Activated T-cell treated with anti-CD3 and anti-CD28 coated beads, Interleukin-2, amount 50 U/mL, for 72 hours (primary cell): ENCODE results near the gene BHMT2. TPM values are rescaled to one million over a fixed set of nuclear protein-coding genes. Genes with fewer than 3 reads are reported as not detected.

Experiments
- ATAC-seq, 2 donors: fragments of 150-1000 bp; cut with Tn5 transposase; replicated peaks in 1 of 2; 2 replicates each; pipeline ENCODE4 v1.10.0; 2021; ENCODE audit warnings: moderate library complexity in 2 of 2, mild to moderate bottlenecking in 1 of 2
- DNase-seq, 2 donors: peaks; one replicate each; pipeline ENCODE4 v3.0.0; 2021 to 2022; ENCODE audit warnings: mixed read lengths in 1 of 2
- H3K27ac Mint-ChIP-seq: one replicate; pipeline ENCODE4 v1.8.0; 2022; ENCODE audit warnings: mild to moderate bottlenecking, moderate library complexity, mixed read lengths
- H3K27me3 Mint-ChIP-seq: one replicate; pipeline ENCODE4 v1.8.0; 2022; ENCODE audit warnings: low read depth, mixed read lengths
- H3K36me3 Mint-ChIP-seq, 2 donors: one replicate each; pipeline ENCODE4 v1.8.0; 2022; ENCODE audit warnings: mixed read lengths in 2 of 2, mild to moderate bottlenecking in 1 of 2; ENCODE audit not compliant: insufficient read depth in 2 of 2
- H3K4me1 Mint-ChIP-seq: one replicate; pipeline ENCODE4 v1.8.0; 2022; ENCODE audit warnings: low read depth, mixed read lengths
- H3K4me3 Mint-ChIP-seq, 2 donors: one replicate each; pipeline ENCODE4 v1.8.0; 2022; ENCODE audit warnings: mild to moderate bottlenecking in 2 of 2, mixed read lengths in 2 of 2, moderate library complexity in 2 of 2
- H3K9me3 Mint-ChIP-seq, 2 donors: one replicate each; pipeline ENCODE4 v1.8.0; 2022; ENCODE audit warnings: mixed read lengths in 2 of 2
- total RNA-seq, 2 donors: library from RNA; stranded (reverse); gene quantifications; one replicate each; pipeline ENCODE4 v1.2.3, GENCODE V29; 2022

Gene BHMT2
- total RNA-seq, 2 donors from 2014 or later, result not detected

DNA sequence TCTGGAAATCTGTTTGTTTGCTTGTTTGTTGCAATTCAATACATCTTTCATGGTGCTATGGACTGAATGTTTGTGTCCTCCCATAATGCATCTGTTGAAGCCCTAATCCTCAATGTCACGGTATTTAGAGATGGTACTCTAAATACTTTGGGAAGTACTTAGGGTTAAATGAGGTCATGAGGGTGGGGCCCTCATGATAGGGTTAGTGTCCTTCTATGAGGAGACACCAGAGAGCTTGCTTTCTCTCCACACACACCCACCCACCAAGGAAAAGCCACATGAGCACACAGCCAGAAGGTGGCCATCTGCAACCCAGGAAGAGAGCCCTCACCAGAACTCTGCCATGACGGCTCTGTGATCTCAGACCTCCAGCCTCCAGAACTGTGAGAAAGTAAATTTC lies 32.8 kb upstream of the BHMT2 start:
- Mint-ChIP-seq H3K4me1 (no peaks in the 10 kb centered on the region), H3K9me3 (no peaks in the 10 kb centered on the region), H3K36me3 (no peaks in the 10 kb centered on the region), H3K27me3 (no peaks in the 10 kb centered on the region), H3K4me3 (no peak overlapping the region), H3K27ac (no peak overlapping the region)
- DNase-seq (no peak), ATAC-seq (no peak)

DNA sequence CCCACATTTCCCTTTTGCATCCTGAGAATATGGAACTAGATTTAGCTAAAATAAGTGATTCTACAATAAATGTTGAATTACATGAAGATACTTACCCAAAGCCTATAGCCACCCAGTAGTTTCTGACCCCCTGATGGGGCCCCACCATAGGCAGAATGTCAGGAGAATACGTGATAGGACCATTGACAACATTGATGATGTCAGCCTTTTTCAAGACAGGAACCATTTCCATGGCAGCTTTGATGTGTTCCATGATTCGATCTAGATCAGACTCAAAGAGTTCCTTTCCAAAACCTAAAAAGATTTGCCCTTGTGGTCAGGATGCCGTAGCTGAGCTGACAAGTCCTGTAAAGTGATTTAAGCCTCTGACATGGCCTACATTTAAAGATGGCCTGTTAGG lies 27.4 kb upstream of the BHMT2 start:
- ATAC-seq (no peak), DNase-seq (no peak)
- Mint-ChIP-seq H3K4me1 (no peaks in the 10 kb centered on the region), H3K27ac (no peak overlapping the region), H3K9me3 (no peaks in the 10 kb centered on the region), H3K36me3 (no peaks in the 10 kb centered on the region), H3K27me3 (peaks cover 6% of the 10 kb centered on the region), H3K4me3 (no peak overlapping the region)

DNA sequence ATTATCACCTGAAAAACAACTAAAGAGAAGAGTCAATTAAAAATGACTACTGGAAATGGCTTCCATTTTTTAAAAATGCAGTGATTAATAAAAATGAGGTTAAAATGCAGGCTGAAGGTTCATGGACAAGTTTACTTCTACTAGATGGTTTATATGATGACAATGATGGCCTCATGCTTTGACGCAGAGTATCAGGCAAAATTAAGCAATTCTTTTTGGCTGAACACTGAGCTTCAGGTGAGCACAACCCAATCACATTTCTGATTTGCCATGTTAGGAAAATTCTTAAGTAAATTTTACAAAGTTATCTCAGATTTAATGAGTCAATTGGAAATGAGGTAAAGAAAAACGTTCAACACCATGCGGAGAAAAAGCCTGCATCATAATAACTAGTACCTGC lies 22.4 kb upstream of the BHMT2 start:
- Mint-ChIP-seq H3K4me1 (no peaks in the 10 kb centered on the region), H3K36me3 (no peaks in the 10 kb centered on the region), H3K9me3 (no peaks in the 10 kb centered on the region), H3K27me3 (peaks cover 7% of the 10 kb centered on the region), H3K27ac (no peak overlapping the region), H3K4me3 (no peak overlapping the region)
- DNase-seq, result no peak
- no peak for ATAC-seq

DNA sequence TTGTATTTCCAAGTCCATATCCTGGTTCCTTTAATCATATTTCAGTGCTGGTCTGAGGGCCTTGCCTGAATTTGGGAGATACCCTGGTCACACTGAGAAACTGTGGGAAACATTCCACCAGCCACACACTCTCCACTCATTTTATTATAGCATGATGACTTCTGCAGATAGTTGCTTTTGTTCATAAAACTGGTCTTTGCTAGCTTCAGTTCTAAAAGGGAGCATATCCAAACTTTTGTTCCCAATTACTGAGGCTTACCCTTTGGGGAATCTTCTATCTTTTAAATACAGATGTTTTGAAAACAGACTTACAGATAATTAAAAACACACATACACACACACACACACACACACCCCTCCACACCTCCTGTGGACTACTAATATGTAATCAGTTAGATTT lies 21.1 kb upstream of the BHMT2 start:
- no peak for DNase-seq
- no peak for ATAC-seq
- H3K36me3 Mint-ChIP-seq, result no peaks in the 10 kb centered on the region
- H3K27me3 Mint-ChIP-seq, result peaks cover 7% of the 10 kb centered on the region
- H3K9me3 Mint-ChIP-seq, result no peaks in the 10 kb centered on the region
- no peaks in the 10 kb centered on the region for H3K4me1 Mint-ChIP-seq
- H3K27ac Mint-ChIP-seq, result no peak overlapping the region
- no peak overlapping the region for H3K4me3 Mint-ChIP-seq

DNA sequence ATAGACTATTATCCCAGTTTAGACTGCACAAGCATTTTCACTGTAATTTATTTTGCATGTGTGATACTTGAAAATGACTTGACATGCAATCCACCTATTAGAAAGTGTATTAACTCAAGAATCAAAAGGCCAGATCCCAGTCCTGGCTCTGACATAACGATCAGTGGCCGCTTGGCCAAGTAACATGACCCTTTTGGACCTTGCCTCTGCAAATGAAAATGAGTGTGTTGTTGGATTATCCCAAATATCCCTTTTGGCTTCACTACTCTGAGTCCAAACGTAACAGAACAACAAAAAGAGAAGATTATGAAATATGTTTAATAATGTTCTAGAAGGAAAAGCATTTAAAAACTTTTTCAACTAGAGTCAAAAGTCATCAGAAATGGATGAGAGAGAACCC lies 19.1 kb upstream of the BHMT2 start:
- peaks cover 15% of the 10 kb centered on the region for H3K27me3 Mint-ChIP-seq
- H3K4me3 Mint-ChIP-seq, result no peak overlapping the region
- no peaks in the 10 kb centered on the region for H3K9me3 Mint-ChIP-seq
- DNase-seq (no peak), ATAC-seq (no peak)
- H3K27ac Mint-ChIP-seq, result no peak overlapping the region
- no peaks in the 10 kb centered on the region for H3K4me1 Mint-ChIP-seq
- H3K36me3 Mint-ChIP-seq, result no peaks in the 10 kb centered on the region

DNA sequence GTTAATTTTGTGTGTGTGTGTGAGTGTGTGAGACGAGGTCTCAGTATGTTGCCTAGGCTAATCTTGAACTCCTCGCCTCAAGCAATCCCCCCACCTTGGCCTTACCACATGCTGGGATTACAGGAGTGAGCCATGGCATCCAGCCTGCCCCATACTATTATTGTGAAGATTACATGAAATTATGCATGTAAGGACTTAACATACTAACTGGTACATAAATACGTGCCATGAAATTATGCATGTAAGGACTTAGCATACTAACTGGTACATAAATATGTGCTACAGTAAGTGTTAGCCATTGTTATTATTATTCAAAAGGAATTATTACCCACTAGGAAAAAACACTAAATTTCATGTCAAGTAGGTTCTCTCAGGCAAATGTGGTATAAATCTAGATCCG lies 16.2 kb upstream of the BHMT2 start:
- Mint-ChIP-seq H3K4me3 (no peak overlapping the region), H3K27me3 (peaks cover 8% of the 10 kb centered on the region), H3K27ac (no peak overlapping the region), H3K4me1 (no peaks in the 10 kb centered on the region), H3K9me3 (no peaks in the 10 kb centered on the region), H3K36me3 (no peaks in the 10 kb centered on the region)
- ATAC-seq (no peak), DNase-seq (no peak)

DNA sequence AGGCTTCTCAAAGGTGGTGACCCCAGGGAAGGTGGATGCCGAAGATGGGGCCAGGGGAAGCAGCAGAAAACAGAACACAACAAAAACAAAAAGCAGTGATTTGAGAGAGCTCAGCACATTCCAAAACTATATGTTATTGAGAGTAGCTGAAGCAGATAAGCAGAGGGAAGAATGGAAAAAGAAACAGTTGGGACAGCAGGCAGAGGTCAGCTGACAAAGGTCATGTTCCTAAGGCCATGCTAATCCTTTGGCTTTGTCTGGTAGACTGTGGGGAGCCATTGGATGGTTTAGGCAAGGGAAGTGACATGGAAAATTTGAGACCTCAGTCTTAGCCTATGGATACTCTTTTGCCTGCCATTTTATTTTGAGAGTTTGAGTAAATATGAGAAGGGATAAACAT lies 14.6 kb upstream of the BHMT2 start:
- Mint-ChIP-seq H3K27ac (no peak overlapping the region), H3K4me1 (no peaks in the 10 kb centered on the region), H3K27me3 (peaks cover 12% of the 10 kb centered on the region), H3K9me3 (no peaks in the 10 kb centered on the region), H3K36me3 (no peaks in the 10 kb centered on the region), H3K4me3 (no peak overlapping the region)
- DNase-seq, result no peak
- no peak for ATAC-seq

DNA sequence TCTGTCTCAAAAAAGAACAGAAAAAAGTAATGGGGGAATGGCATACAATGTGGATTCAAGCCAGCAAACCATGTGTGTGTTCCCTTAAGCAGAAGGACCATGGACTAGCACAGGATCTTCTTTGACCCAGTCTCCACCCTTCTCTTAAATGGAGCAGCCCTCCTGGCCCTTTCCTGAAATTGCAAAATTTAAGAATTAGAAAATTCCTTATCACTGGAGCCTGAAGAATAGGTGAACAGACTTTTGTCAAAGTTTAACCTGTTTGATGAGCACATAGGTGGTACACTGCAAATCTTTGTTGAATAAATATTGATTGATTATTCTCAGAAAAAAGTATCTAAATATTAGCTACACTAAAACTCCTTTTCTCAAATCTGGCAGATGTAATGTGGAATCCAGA lies 12.7 kb upstream of the BHMT2 start:
- H3K27ac Mint-ChIP-seq, result no peak overlapping the region
- no peaks in the 10 kb centered on the region for H3K36me3 Mint-ChIP-seq
- H3K4me1 Mint-ChIP-seq, result no peaks in the 10 kb centered on the region
- DNase-seq (no peak), ATAC-seq (no peak)
- H3K27me3 Mint-ChIP-seq, result peaks cover 17% of the 10 kb centered on the region
- no peak overlapping the region for H3K4me3 Mint-ChIP-seq
- H3K9me3 Mint-ChIP-seq, result no peaks in the 10 kb centered on the region

DNA sequence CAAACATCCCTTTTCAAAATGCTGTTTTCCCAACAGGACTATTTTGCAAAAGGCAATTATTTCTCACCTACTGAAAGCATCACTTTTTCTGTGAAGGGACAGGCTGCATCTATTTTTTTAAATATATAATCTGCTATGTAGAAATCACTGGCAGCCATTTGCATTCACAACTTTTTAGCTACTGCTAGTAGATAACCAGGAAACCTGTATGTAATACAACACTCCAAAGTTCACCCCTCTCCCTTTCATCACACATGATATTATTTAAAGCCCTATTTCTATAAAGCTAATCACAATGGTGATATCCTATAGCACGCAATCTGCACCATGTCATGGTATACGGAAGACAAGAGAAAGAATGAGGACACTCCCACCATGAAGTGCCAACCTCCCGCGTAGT lies 9.9 kb upstream of the BHMT2 start:
- no peak overlapping the region for H3K27ac Mint-ChIP-seq

DNA sequence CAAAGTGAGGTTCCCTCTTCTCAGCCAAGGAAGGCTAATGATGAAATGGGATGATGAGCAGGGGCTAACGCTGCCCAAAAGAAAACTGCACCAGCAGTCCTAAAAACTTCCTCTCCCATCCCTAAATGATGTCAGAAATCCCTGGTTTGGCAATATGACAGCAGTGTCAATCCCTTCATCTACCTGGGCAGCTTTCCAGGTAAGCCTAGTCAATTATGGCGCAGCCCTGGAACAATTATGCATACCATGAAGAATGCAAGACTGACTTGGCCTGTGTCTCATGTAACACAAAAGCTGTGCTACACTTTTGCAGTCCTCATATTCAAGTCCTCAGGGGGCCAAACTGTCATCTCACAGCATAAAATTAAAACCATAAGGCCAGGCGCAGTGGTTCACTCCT lies 7.1 kb upstream of the BHMT2 start:
- Mint-ChIP-seq H3K27me3 (peaks cover 22% of the 10 kb centered on the region), H3K36me3 (no peaks in the 10 kb centered on the region), H3K4me1 (no peaks in the 10 kb centered on the region), H3K9me3 (no peaks in the 10 kb centered on the region), H3K4me3 (no peak overlapping the region), H3K27ac (no peak overlapping the region)
- no peak for DNase-seq
- ATAC-seq, result no peak

More for the DNA sequence above, 9.9 kb upstream of the BHMT2 start:
- Mint-ChIP-seq H3K4me1 (no peaks in the 10 kb centered on the region), H3K27me3 (peaks cover 18% of the 10 kb centered on the region), H3K4me3 (no peak overlapping the region), H3K36me3 (no peaks in the 10 kb centered on the region), H3K9me3 (no peaks in the 10 kb centered on the region)
- no peak for DNase-seq
- ATAC-seq, result no peak

DNA sequence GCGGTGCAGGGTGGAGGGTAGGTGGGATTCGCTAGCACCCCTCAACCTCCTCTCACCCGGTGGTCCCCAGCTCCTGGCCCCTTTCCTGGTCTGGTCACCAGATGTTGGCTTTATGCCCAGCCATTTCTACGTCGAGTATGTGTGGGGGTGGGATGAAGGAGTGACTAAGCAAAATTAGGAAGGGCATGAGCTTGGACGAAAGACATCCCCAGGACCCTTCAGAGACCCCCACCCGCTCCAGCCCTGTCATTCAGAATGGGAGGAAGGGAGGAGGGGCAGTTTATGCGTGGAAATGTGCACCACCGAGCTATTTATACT lies 742 bp downstream of the BHMT2 start:
- ATAC-seq (no peak), DNase-seq (no peak)
- Mint-ChIP-seq H3K4me1 (peaks cover 5% of the 10 kb centered on the region), H3K27me3 (peaks cover 50% of the 10 kb centered on the region), H3K4me3 (peak overlapping the region in 1 of 2 donors; percentile 49), H3K9me3 (peaks cover 0 to 3% of the 10 kb centered on the region in 2 donors), H3K27ac (no peak overlapping the region), H3K36me3 (peaks cover 0 to 2% of the 10 kb centered on the region in 2 donors)

DNA sequence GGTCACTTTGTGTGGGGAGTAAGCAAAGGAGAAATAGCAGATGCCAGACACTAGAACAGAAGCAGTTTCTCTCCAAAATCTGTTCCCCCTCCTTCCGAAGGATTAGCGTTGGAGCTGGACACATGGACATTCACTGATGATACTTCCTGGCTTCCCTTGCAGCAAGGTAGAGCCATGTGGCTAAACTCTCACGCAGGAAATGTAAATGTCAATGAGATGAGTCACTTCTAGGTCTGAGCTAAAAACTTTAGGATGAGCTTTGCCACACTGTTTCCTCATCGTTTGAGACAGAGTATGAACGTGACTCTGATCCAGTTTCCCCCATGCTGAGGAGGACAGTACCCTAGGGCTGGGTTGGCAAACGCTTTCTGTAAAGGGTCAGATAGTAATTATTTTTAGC lies 5.1 kb downstream of the BHMT2 start:
- Mint-ChIP-seq H3K4me1 (peaks cover 5% of the 10 kb centered on the region), H3K27ac (no peak overlapping the region), H3K4me3 (no peak overlapping the region), H3K36me3 (peaks cover 0 to 2% of the 10 kb centered on the region in 2 donors), H3K9me3 (peaks cover 0 to 3% of the 10 kb centered on the region in 2 donors), H3K27me3 (peaks cover 30% of the 10 kb centered on the region)
- DNase-seq, result no peak
- ATAC-seq, result peak; percentile 24 to 42

DNA sequence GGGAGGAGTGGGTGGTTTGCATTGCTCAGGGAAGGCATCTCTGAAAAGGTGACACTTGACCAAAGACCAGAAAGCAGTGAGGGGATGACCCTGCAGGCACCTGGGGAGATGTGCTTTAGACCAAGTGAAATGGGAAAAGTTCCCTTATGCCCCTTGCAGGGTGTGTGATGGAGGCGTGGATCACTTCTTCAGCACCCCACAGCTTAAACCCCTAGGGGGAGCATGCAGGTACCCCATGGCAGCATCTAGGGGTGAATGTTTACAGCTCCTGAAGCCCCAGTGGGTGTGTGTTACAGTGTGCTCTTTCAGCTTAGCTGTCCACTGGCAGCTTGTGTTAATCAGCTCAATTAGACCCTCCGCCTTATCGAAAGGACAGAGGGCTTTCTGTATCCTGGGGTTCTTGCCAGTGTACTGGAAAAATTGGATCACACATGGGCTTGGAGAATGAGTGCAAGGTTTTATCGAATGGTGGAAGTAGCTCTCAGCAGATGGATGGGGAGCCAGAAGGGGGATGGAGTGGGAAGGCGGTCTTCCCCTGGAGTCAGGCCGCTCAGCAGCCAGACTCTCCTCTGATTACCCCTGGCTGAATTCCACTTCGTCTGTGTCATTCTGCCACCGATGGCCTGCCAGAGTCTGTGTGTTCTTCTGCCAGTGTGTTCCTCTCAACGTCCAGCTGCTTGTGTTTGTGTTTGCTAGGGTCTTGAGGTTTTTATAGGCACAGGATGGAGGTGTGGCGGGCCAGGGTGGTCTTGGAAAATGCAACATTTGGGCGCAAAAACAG lies 6.3 kb downstream of the BHMT2 start:
- peaks cover 0 to 3% of the 10 kb centered on the region in 2 donors for H3K9me3 Mint-ChIP-seq

DNA sequence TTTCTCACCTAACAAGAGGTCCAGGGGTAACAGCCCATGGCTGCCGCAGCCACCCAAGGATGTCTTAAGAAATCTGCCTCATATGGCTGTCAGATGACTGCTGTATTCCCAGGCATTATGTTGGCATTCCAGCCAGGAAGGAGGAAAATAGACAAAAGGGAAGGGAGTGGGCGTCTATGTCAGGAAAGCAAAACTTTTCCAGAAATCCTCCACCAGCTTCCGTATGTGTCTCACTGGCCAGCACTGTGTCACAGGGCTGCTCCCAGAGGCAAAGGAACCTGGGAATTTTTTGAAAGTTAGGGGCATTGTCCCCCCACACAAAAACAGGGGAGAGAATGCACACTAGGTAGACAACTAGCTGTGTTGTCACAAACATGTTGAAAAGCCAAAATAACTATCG lies 7.3 kb downstream of the BHMT2 start:
- Mint-ChIP-seq H3K27me3 (peaks cover 10% of the 10 kb centered on the region), H3K4me3 (no peak overlapping the region), H3K27ac (no peak overlapping the region), H3K9me3 (peaks cover 0 to 3% of the 10 kb centered on the region in 2 donors), H3K4me1 (peaks cover 5% of the 10 kb centered on the region), H3K36me3 (peaks cover 0 to 2% of the 10 kb centered on the region in 2 donors)
- ATAC-seq (no peak), DNase-seq (no peak)

More for the DNA sequence above, 6.3 kb downstream of the BHMT2 start:
- peaks cover 20% of the 10 kb centered on the region for H3K27me3 Mint-ChIP-seq
- no peak for DNase-seq
- no peak overlapping the region for H3K4me3 Mint-ChIP-seq
- H3K4me1 Mint-ChIP-seq, result peaks cover 5% of the 10 kb centered on the region
- no peak overlapping the region for H3K27ac Mint-ChIP-seq
- peaks cover 0 to 2% of the 10 kb centered on the region in 2 donors for H3K36me3 Mint-ChIP-seq
- no peak for ATAC-seq
